Right renal pelvis (tissue), 4 donors: ENCODE measurements around the gene MBOAT2. TPM values are rescaled to one million over a fixed set of nuclear protein-coding genes. Genes with fewer than 3 reads are reported as not detected.
"Not testable (repeated sequence)": the region's sequence is repeated elsewhere in the genome, so short reads cannot be mapped to it uniquely, and the experiment has no call there.

Source experiments
- DNase-seq, 4 donors: peaks; one replicate each; pipeline ENCODE4 v3.0.0-alpha.2; 2013; ENCODE audit warnings: low read depth in 4 of 4, low spot score in 3 of 4, missing footprints in 1 of 4
- polyA plus RNA-seq, 4 donors: library from polyadenylated mRNA; unstranded; fragments of 120-200 nt; gene quantifications; one replicate each; pipeline ENCODE4 v1.2.1, GENCODE V29; 2013; ENCODE audit not compliant: insufficient read length in 4 of 4

Gene MBOAT2
- polyA plus RNA-seq, 4 donors: 54.8 to 70.2 (median 65.4) TPM

DNA sequence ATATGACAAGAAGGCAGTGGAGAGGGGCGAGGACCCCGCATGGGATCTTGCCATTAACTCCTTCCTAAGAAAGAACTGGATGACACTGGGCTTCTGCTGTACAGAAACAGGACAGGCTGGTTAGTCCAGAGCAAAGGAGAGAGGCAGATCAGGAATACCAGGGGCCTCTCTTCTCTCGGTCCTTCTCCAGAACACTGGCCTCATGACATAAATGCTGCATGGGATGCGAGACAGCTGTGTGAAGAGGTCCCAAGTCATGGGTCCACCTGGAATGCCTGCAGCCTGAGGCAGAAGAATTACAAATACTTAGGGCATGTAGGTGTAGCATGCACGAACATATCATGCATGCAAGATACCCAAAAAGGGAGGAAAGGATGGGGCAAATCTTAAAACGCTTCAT is 9.1 kb downstream of the MBOAT2 start:
- DNase-seq: no peak

DNA sequence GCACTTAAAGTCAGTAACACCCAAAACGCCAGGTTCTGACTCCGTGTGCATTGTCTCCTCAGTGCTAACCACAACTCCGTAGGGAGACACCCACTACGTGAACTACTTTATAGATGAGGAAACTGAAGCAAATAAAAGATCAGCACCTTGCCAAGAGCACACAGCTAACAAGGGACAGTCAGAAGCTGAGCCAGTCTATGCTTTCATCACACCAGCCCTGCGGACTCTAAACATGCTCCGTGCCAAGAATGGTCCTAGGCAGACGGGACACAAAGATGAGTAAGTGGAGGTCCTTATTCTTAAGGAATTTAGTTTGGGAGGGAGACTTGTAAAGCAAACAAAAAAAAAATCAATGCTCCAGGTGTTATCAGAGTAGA is 9.6 kb downstream of the MBOAT2 start:
- no peak for DNase-seq

DNA sequence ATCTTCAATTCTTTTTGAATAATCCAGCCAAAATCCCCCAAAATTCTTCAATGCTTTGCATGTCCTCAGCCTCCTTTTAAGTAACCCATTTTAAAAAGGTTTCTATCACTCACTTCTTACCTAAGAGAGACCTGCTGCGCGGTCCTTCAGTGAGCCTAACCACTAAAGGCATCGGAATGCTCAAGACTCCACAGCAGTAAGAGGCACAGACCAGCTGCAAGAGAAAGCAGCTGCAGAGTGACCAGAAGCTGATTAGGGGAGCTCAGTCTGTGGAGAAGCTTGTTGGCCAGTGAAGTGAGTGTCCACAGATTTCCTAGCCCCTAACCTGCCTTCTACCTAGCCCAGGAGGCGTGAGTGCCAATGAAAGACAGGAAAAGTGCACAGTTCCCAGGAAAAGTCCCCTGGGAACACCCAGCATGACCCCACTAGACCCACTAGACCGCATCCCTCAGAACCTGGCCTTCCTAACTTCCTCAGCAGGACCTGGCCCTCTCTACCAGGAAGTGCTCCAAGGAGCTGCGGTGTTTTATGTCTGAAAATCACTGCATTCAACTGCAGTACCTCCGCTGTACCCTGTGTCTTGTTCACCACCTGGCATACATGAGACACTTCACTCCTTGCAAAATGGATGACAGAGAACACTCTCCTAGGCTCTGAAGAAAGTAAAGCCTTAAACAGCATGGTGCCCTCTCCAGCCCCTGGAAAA is 10.1 kb downstream of the MBOAT2 start:
- no peak for DNase-seq

DNA sequence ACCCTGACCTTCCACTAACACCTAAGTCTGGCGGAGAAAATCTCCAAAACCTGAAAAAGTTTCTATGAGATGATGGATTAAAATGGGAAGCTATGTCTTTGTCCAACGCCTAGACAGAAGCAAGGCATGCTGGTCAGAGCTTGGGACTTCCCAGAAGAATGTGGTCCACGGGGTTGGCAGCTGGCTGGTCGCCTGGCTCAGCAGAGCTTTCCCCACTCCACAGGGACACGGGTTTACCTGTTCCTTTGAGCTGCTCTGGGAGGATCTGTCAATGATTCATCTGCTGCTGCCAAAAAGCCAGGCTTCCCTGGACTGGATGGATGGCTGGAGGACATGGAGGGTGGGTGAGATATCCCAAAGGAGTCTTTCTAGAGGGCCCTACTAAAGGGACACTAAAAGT is 10.8 kb downstream of the MBOAT2 start:
- no peak for DNase-seq

DNA sequence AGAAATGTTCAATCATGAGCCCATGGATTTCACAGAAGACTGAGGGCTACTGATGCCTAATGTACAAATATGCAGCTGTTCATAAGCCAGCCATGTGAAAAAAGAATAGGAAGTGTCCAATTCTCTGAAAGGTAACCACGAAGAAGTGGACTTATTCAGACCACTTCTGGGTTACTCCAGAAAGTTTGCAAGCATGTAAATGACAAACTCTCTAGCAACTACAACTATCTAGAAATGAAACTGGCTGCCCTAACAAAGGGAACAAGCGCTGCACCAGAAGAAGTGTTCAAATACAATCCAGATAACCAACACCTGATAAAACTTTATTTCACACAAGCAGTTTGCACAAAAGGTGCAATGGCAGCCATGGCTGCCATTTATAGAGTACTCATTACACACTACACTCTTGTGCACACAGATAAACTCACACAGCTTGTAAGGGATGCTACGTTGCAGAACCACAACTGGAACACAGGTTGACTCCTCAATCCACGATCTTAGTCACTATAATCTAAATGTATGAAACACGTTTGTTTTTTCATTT is 13.9 kb downstream of the MBOAT2 start:
- no peak for DNase-seq

DNA sequence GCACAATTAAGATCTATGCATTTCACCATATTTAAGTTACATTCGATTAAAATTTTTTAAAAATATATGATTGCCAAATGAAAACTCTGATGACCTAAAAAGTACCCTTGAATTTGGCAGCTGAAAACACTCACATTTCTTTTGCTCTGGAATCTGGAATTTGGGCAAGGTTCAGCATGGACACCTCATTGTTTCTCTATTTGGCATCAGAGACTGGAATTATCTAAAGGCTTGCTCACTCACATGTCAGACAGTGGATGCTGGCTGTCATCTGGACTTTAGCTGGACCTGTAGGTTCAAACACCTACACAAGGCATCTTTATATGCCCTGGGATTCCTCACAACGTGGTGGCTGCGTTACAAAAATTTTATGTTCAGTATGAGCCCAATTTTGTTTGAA is 16.1 kb downstream of the MBOAT2 start:
- DNase-seq: no peak

DNA sequence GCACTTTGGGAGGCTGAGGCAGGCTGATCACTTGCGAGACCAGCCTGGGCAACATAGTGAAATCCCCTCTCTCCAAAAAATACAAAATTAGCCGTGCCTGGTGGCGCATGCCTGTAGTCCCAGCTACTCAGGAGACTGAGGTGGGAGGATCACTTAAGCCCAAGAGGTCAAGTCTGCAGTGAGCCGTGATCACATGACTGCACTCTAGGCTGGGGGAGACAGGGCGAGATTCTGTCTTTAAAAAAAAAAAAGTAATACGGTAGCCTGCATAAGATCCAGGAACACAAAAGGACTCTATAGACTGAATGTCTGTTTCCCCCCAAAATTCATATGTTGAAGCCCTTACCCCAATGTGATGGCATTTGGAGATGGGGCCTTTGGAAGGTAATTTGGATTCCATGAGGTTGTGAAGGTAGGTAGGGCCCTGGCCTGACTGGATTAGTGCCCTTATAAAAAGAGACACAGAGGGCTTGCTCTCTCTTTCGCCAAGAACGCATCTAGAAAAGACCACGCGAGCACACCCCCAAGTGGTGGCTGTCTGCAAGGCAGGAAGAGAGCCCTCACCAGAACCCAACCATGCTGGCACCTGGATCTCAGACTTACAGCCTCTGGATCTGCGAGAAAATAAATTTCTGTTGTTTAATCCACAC is 17.0 kb downstream of the MBOAT2 start:
- DNase-seq: no peak

DNA sequence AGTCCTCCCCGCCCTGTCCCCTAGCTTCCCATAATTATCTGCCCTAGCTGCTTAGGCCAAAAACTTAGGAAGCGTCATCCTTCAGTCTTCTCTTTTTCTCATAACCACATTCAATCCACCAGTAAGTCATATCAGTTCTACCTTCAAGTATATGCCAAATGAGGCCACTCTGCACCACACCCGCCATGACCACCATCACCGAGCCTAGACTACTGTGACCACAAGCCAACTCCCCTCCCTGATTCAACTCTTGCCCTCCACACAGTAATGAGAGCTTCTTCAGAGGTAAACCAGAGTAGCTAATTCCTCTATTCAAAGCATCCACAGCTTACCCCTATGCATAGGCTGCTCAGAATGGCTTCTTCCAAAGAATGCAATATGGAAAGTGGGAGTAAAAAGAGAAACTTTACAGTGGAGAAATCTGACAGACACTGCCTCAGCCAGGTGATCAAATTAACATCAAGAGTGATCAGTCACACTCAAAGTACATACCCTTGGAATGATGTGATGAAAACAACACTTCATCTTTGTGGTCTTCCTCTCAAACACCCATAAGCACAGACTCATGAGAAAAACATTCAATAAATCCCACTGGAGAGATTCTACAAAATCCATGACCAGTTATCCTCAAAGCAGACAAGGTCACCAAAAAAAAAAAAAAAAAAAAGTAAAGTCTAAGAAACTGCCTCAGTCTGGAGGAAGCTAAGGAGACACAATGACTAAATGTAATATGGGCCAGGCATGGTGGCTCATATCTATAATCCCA is 17.7 kb downstream of the MBOAT2 start:
- no peak for DNase-seq

DNA sequence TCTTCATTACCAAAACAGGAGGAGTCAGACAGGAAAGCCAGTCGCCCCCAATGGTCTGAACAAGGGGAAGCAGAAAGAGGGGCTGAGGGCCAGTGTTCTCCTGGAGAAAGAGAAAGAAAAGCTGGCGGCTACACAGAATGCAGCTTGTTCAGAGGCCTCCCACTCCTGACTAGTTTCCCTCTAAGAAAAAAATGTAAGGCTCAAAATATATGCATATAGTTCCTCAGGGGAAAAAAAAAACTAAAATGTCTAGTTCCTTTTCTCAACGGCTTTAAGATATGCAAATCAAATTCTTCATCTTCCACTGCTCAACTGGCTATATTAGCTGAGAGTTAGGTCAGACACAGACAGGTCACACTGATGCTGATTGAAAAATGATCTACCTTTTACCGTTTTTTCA is 18.6 kb downstream of the MBOAT2 start:
- no peak for DNase-seq

DNA sequence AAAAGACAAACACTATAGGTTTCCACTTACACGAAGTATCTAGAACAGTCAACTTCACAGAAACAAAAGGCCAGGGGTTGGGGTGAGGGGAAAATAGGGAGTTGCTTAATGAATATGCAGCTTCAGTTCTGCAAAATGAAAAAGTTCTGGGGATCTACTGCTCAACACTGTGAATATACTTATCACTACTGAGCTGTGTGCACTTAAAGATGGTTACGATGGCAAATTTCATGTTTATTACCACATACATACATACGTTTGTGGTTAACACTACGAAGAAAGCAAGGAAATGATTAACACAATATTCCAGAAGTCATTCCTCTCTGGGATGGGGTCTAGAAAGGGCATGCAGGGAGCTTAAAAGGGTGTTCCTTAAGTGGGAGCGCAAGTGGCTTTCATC is 19.3 kb downstream of the MBOAT2 start:
- DNase-seq: no peak

DNA sequence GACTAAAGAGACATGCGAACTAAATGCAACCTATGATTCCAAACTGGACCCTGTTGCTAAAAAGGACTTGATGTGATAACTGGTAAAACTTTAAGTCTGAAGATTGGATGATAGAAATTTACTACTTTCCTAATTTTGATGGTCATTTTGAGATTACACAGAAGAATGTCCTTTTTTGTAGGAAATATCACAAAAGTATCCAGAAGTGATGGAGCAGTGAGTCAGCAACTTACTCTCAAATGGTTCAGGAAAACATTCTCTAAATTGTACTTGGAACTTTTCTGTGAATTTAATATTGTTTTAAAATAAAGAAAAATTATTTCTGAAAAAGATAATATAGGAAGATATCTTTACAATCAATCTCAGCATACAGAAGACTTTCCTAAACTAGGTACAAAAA is 19.9 kb downstream of the MBOAT2 start:
- DNase-seq: no peak

DNA sequence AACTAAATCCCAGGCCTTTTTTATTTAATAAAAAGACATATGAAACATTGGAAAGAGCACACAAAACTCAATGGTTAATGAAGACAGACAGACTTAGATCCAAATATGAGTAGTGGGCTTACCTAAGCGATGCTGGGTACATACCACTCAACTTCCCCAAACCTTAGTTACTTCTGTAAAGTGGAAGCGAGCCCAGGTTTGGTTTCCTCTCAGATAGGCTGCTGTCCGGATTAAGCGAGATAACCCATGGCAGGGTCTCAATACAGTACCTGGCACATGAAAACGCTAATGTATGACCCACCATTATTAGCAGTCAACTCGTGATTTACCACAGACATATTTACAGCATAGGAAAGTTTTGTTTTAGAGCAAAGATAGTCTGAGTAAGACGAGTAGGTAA is 21.6 kb downstream of the MBOAT2 start:
- no peak for DNase-seq

DNA sequence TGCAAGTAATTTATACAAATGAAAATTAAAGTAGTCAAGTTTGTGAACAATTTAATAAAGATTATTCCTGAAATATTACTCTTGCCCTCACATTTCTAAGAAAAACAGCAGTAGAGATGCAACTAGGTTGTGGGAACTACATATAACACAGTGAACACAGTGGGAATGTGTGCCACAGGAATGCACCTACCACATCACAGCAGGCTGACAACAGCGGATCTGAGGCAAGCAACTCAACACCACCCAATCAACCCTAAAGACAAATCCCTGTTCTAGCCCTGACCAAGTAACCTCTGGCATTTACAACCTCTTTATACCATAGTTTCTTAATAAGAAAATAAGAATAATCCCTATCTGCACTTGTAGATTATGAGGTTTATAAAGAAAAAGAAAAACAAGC is 23.4 kb downstream of the MBOAT2 start:
- DNase-seq: no peak

DNA sequence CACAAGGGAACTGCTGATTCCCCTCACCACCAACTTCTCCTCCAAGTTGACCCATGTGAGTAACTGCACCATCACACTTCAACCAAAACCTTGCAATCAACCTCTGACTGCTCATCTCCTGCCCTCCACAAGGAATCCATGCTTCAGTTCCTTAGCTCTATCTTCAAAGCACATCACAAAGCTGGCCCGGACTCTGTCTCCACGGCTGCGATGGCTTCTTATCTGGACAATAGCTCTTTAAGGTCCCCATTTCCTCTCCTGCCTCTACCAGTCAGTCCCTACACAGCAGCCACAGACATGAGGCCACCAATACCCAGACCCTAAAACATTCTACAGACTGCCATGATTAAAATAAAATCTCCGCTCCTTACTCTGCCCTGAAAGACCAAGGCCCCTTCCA is 25.7 kb downstream of the MBOAT2 start:
- no peak for DNase-seq

DNA sequence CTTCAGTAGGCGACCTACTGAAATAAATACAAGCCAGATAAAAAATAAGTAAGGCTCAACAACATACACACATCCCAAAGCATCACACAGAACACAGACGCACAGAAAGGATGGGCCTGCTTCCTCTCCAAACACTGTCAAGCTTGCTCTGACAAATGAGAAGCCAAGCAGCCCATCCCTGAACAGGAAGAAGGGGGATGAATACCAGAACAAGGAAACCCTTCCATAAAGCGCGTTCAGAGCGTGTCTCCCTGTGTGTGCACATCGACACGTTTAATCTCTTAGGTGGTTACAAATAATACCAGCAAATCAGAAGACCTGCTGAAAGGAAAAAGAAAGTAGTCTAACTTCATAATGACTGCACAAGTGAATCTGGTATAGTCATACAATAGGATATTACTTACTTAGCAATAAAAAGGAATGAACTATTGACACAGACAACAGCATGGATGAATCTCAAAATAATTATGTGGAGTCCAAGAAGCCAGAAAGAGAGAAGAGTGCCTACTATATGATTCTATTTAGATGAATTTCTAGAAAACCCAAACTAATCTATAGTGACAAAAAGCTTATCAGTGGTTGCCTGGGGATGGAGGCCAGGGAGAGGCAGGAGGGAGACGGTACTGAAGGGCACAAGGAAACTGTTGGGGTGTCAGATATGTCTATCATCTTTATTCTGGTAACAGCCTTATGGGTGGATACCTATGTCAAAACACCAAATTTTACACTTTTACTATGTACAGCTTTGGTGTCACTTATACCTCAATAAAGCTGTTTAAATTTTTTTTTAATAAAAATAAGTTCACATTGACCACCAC is 26.8 kb downstream of the MBOAT2 start:
- DNase-seq: no peak

DNA sequence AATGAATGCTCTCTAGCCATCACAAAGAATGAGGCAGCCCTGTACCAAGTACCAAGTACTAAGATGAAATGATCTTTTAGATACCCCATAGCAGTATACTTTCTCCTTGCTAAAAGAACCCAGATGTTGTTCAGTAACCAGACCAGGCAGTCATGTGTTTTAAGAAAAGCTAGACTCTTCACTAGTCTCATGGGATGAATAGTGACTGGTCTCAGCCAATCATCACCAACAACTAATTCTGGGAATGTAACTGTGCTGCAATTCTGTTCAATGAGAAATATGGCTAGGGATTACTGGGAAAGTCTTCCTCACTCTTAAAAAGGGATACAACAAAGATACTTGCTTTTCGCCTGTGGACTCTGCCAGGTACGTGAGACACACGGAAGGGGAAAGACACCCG is 29.5 kb downstream of the MBOAT2 start:
- no peak for DNase-seq

DNA sequence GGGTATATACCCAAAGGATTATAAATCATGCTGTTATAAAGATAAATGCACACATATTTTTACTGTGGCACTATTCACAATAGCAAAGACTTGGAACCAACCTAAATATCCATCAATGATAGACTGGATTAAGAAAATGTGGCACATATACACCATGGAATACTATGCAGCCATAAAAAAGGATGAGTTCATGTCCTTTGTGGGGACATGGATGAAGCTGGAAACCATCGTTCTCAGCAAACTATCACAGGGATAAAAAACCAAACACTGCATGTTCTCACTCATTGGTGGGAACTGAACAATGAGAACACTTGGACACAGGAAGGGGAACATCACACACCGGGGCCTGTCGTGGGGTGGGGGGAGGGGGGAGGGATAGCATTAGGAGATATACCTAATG is 30.5 kb downstream of the MBOAT2 start:
- DNase-seq: not testable (repeated sequence)

DNA sequence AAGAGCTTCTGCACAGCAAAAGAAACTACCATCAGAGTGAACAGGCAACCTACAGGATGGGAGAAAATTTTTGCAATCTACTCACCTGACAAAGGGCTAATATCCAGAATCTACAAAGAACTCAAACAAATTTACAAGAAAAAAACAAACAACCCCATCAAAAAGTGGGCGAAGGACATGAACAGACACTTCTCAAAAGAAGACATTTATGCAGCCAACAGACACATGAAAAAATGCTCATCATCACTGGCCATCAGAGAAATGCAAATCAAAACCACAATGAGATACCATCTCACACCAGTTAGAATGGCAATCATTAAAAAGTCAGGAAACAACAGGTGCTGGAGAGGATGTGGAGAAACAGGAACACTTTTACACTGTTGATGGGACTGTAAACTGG is 30.9 kb downstream of the MBOAT2 start:
- not testable (repeated sequence) for DNase-seq

DNA sequence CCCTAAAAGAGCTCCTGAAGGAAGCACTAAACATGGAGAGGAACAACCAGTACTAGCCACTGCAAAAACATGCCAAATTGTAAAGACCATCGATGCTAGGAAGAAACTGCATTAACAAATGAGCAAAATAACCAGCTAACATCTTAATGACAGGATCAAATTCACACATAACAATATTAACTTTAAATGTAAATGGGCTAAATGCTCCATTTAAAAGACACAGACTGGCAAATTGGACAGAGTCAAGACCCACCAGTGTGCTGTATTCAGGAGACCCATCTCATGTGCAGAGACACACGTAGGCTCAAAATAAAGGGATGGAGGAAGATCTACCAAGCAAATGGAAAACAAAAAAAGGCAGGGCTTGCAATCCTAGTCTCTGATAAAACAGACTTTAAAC is 34.1 kb downstream of the MBOAT2 start:
- DNase-seq: not testable (repeated sequence)

DNA sequence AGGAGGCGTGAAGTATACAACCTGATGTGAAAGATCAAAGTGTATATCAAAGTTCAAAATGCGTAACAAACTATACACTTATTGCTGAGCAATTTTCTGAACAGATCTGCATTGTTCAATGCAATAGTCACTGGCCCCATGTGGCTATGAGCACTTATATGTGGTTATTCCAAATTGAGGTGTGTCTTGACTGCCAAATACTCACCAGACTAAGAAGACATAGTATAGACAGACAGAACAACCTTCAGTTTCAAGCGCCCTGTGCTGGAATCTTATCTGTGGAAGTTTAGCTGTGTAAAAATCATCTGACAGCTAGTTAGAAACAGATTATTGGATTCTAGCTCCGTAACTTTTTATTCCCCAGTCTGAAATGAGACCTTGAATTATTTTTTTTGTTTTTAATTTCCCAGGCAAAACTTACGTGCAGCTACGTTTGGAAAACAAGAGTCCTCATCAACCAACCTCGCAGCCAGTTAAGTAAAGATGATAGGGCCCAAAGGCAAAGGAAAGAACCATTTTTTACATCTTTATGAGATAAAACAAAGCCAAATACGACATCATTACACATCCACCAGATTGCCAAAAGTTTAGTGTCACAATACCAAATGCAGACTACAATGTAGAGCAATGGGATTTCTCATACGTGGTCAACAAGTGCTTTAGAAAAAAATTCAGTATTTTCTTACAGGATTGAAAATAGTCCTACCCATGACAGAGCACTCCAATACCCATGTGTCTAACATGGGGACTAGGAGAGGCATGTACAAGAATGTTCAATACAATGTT is 37.2 kb downstream of the MBOAT2 start:
- no peak for DNase-seq
